GM23338 (cell line): ENCODE measurements around the gene KRTAP4-16. TPM values are rescaled to one million over a fixed set of nuclear protein-coding genes. Genes with fewer than 3 reads are reported as not detected.

Source experiments
- ATAC-seq: fragments of 200-7000 bp; cut with Tn5 transposase; 3 replicates; pipeline ENCODE4 v1.9.1; 2020
- DNase-seq: peaks from one replicate; pipeline ENCODE4 v3.0.0-alpha.2; 2015; ENCODE audit warnings: low spot score
- H2AFZ ChIP-seq: fragments of 200-600 bp; sonication (generic); 2 replicates; pipeline ENCODE4 v1.8.0; 2016; ENCODE audit warnings: antibody characterized with exemption, mild to moderate bottlenecking, moderate library complexity
- H3F3A ChIP-seq: fragments of 200-600 bp; sonication (generic); replicated peaks from 2 replicates; pipeline ENCODE4 v1.8.0; 2017; ENCODE audit warnings: antibody characterized with exemption, mixed run types, low read depth
- H3K27ac ChIP-seq: fragments of 200-600 bp; sonication (generic); 2 replicates; pipeline ENCODE4 v1.6.1; 2016; ENCODE audit warnings: low read depth
- H3K27me3 ChIP-seq: fragments of 200-600 bp; sonication (generic); 2 replicates; pipeline ENCODE4 v1.8.0; 2016; ENCODE audit warnings: mild to moderate bottlenecking, mixed run types, moderate library complexity; ENCODE audit not compliant: insufficient read depth
- H3K36me3 ChIP-seq: fragments of 200-600 bp; sonication (generic); 2 replicates; pipeline ENCODE4 v1.8.0; 2016; ENCODE audit warnings: mild to moderate bottlenecking; ENCODE audit not compliant: insufficient read depth
- H3K4me1 ChIP-seq: fragments of 200-600 bp; sonication (generic); 2 replicates; pipeline ENCODE4 v1.8.0; 2016; ENCODE audit warnings: mild to moderate bottlenecking, moderate library complexity; ENCODE audit not compliant: insufficient read depth
- H3K4me2 ChIP-seq: fragments of 200-600 bp; sonication (generic); 2 replicates; pipeline ENCODE4 v1.7.1; 2017; ENCODE audit warnings: mixed run types
- H3K4me3 ChIP-seq: fragments of 200-600 bp; sonication (generic); 2 replicates; pipeline ENCODE4 v1.6.1; 2016; ENCODE audit warnings: mixed run types
- H3K79me2 ChIP-seq: fragments of 200-600 bp; sonication (generic); replicated peaks from 2 replicates; pipeline ENCODE4 v1.8.0; 2017; ENCODE audit warnings: mild to moderate bottlenecking; ENCODE audit not compliant: insufficient read depth
- H3K9me2 ChIP-seq: fragments of 200-600 bp; sonication (generic); 2 replicates; pipeline ENCODE4 v1.8.0; 2017; ENCODE audit not compliant: insufficient read depth
- H4K20me1 ChIP-seq: fragments of 200-600 bp; sonication (generic); replicated peaks from 2 replicates; pipeline ENCODE4 v1.8.0; 2017; ENCODE audit warnings: mild to moderate bottlenecking; ENCODE audit not compliant: insufficient read depth
- H3K27ac Mint-ChIP-seq: 2 replicates; pipeline ENCODE4 v1.8.0; 2020; ENCODE audit warnings: inconsistent platforms, mild to moderate bottlenecking, moderate library complexity, mixed read lengths
- H3K27me3 Mint-ChIP-seq: 3 replicates; pipeline ENCODE4 v1.8.0; 2022; ENCODE audit warnings: low read depth, mild to moderate bottlenecking, moderate library complexity, mixed read lengths, inconsistent platforms; ENCODE audit not compliant: insufficient read depth, poor library complexity
- H3K36me3 Mint-ChIP-seq: 3 replicates; pipeline ENCODE4 v1.8.0; 2021; ENCODE audit warnings: low read depth, mild to moderate bottlenecking, inconsistent platforms, moderate library complexity, mixed read lengths
- H3K4me1 Mint-ChIP-seq: 3 replicates; pipeline ENCODE4 v1.8.0; 2020; ENCODE audit warnings: mild to moderate bottlenecking, inconsistent platforms, mixed read lengths
- H3K4me3 Mint-ChIP-seq: 3 replicates; pipeline ENCODE4 v1.8.0; 2021; ENCODE audit warnings: moderate library complexity, mild to moderate bottlenecking, inconsistent platforms, mixed read lengths
- H3K9me3 Mint-ChIP-seq: 3 replicates; pipeline ENCODE4 v1.8.0; 2020; ENCODE audit warnings: moderate library complexity, mild to moderate bottlenecking, inconsistent platforms, mixed read lengths
- EZH2 ChIP-seq: fragments of 200-600 bp; sonication (generic); IDR thresholded peaks from one replicate; pipeline ENCODE4 v1.8.0; 2017; ENCODE audit warnings: antibody characterized with exemption, mild to moderate bottlenecking, low read depth; ENCODE audit not compliant: unreplicated experiment
- EZH2phosphoT487 ChIP-seq: fragments of 200-600 bp; sonication (generic); IDR thresholded peaks from one replicate; pipeline ENCODE4 v1.8.1; 2018; ENCODE audit warnings: antibody characterized with exemption; ENCODE audit not compliant: unreplicated experiment
- JUNB ChIP-seq: IDR thresholded peaks from one replicate; pipeline ENCODE4 v1.6.1; 2016; ENCODE audit warnings: antibody characterized with exemption; ENCODE audit not compliant: unreplicated experiment
- NANOG ChIP-seq: IDR thresholded peaks from 2 replicates; pipeline ENCODE4 v1.6.1; 2016; ENCODE audit warnings: antibody characterized with exemption, borderline replicate concordance
- POLR2AphosphoS5 ChIP-seq: IDR thresholded peaks from 2 replicates; pipeline ENCODE4 v1.6.1; 2016; ENCODE audit warnings: antibody characterized with exemption, low read depth
- ZNF114 ChIP-seq: fragments of 250-450 bp; sonication (Bioruptor Pico); IDR thresholded peaks from 2 replicates; pipeline ENCODE4 v1.5.0; 2020; ENCODE audit warnings: mild to moderate bottlenecking, moderate library complexity
- ZNF462 ChIP-seq: fragments of 250-450 bp; sonication (Bioruptor Pico); IDR thresholded peaks from 2 replicates; pipeline ENCODE4 v1.5.0; 2020; ENCODE audit warnings: mild to moderate bottlenecking, moderate library complexity
- long read RNA-seq: library from polyadenylated mRNA; unstranded; transcript quantifications from one replicate; pipeline ENCODE4 v2.0.0, GENCODE V29; 2020; ENCODE audit not compliant: unreplicated experiment
- polyA plus RNA-seq: library from polyadenylated mRNA; unstranded; fragments of >200 nt; fragmentation: Nextera tagmentation; extraction: Ambion mirVana; gene quantifications from 2 replicates; pipeline ENCODE4 v1.2.1, GENCODE V29; 2016
- total RNA-seq: library from RNA; depleted of rRNA; stranded (reverse); fragments of >200 nt; shearing (Covaris generic); gene quantifications from 2 replicates; pipeline ENCODE4 v1.2.3, GENCODE V29; 2014; rRNA removed
- TF ChIP-seq, protein P1 (sequence below), 2 experiments: fragments of 200-600 bp in 1 of 2; sonication (generic) in 1 of 2; conservative IDR thresholded peaks; 2 replicates each; pipeline versions ENCODE4 v1.5.1 to v1.6.1; 2016 to 2017; ENCODE audit warnings: antibody characterized with exemption in 2 of 2, low read depth in 2 of 2, mild to moderate bottlenecking in 2 of 2, moderate library complexity in 1 of 2
- TF ChIP-seq, protein P2 (sequence below): IDR thresholded peaks from 2 replicates; pipeline ENCODE4 v1.6.1; 2016; ENCODE audit warnings: antibody characterized with exemption

The KRTAP4-16 gene
- not detected in 2 replicates for total RNA-seq
- not detected in 2 replicates for polyA plus RNA-seq
- long read RNA-seq: 0 reads

DNA sequence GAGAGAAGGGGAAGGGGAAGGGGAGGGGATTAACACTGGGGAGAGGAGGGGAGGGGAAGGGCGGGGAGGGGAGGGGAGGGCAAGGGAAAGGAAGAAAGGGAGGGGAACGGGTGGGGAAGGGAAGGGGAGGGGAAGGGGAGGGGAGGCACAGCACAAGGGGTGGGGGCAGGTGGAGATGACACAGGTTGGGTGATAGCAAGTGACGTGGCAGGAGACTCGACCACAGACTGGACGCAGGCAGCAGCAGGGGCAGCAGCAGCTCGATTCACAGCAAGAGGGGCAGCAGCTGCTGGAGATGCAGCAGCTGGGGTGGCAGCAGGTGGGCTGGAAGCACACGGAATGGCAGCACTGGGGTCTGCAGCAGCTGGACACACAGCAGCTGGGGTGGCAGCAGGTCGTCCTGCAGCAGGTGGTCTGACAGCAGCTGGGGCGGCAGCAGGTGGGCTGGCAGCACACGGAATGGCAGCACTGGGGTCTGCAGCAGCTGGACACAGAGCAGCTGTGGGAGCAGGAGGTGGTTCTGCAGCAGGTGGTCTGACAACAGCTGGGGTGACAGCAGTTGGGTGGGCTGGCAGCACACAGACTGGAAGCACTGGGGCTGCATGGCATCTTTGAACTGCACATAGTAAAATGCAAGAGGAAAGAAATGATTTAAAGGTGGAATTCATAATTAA is at the start of gene KRTAP4-16:
Gene KRTAP4-16 (minus strand): TSS at position 624 of the 674 bp plus-strand sequence. CDS start 0 bp downstream, at position 624.
- Histone ChIP-seq H3K4me1 (peaks cover 14% of the 10 kb centered on the region), H4K20me1 (no peaks in the 10 kb centered on the region), H3K27me3 (no peaks in the 10 kb centered on the region), H3F3A (no peaks in the 10 kb centered on the region), H3K27ac (no peak within 1 kb of the TSS), H2AFZ (no peak within 1 kb of the TSS), H3K36me3 (no peaks in the 10 kb centered on the region), H3K4me3 (no peak within 1 kb of the TSS), H3K79me2 (no peaks in the 10 kb centered on the region), H3K9me2 (no peaks in the 10 kb centered on the region), H3K4me2 (no peak within 1 kb of the TSS)
- Mint-ChIP-seq H3K4me3 (no peak within 1 kb of the TSS), H3K36me3 (no peaks in the 10 kb centered on the region), H3K27ac (no peak within 1 kb of the TSS), H3K4me1 (peaks cover 34% of the 10 kb centered on the region), H3K27me3 (peaks cover 4% of the 10 kb centered on the region), H3K9me3 (no peaks in the 10 kb centered on the region; the same call in 1 of the 3 replicates)
- peak; percentile 3 for DNase-seq
- no peak for TF ChIP-seq JUNB
- TF ChIP-seq NANOG: no peak
- no peak for TF ChIP-seq POLR2AphosphoS5
- TF ChIP-seq, protein P1, sequence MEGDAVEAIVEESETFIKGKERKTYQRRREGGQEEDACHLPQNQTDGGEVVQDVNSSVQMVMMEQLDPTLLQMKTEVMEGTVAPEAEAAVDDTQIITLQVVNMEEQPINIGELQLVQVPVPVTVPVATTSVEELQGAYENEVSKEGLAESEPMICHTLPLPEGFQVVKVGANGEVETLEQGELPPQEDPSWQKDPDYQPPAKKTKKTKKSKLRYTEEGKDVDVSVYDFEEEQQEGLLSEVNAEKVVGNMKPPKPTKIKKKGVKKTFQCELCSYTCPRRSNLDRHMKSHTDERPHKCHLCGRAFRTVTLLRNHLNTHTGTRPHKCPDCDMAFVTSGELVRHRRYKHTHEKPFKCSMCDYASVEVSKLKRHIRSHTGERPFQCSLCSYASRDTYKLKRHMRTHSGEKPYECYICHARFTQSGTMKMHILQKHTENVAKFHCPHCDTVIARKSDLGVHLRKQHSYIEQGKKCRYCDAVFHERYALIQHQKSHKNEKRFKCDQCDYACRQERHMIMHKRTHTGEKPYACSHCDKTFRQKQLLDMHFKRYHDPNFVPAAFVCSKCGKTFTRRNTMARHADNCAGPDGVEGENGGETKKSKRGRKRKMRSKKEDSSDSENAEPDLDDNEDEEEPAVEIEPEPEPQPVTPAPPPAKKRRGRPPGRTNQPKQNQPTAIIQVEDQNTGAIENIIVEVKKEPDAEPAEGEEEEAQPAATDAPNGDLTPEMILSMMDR (conservative IDR thresholded peaks at IDR 0.05; ENCODE audit: low read depth in 2 of 2): no peak
- no peak for TF ChIP-seq EZH2
- TF ChIP-seq, protein P2, sequence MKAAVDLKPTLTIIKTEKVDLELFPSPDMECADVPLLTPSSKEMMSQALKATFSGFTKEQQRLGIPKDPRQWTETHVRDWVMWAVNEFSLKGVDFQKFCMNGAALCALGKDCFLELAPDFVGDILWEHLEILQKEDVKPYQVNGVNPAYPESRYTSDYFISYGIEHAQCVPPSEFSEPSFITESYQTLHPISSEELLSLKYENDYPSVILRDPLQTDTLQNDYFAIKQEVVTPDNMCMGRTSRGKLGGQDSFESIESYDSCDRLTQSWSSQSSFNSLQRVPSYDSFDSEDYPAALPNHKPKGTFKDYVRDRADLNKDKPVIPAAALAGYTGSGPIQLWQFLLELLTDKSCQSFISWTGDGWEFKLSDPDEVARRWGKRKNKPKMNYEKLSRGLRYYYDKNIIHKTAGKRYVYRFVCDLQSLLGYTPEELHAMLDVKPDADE: no peak
- ATAC-seq: no peak

- Histone ChIP-seq H3K4me1 (0 out of 2 replicates have a peak, but pooled peaks cover 3% of the 10 kb centered on the region), H4K20me1 (no peaks in the 10 kb centered on the region), H3K27me3 (no peaks in the 10 kb centered on the region), H3K4me3 (no peak overlapping the region), H3K27ac (no peak overlapping the region), H2AFZ (no peak overlapping the region), H3K9me2 (no peaks in the 10 kb centered on the region), H3F3A (no peaks in the 10 kb centered on the region), H3K36me3 (no peaks in the 10 kb centered on the region), H3K79me2 (no peaks in the 10 kb centered on the region), H3K4me2 (no peak overlapping the region)
- no peaks in the 10 kb centered on the region for H3K36me3 Mint-ChIP-seq
- H3K27ac Mint-ChIP-seq: no peak overlapping the region
- ATAC-seq: no peak
- H3K4me3 Mint-ChIP-seq: no peak overlapping the region
- H3K27me3 Mint-ChIP-seq: peaks cover 5% of the 10 kb centered on the region
- H3K9me3 Mint-ChIP-seq: no peaks in the 10 kb centered on the region
- DNase-seq: no peak
- peaks cover 3% of the 10 kb centered on the region; the same call in 2 of the 3 replicates for H3K4me1 Mint-ChIP-seq
- TF ChIP-seq ZNF462 (no peak), EZH2phosphoT487 (no peak), ZNF114 (CRISPR knock-in tag) (no peak), JUNB (no peak), EZH2 (no peak), POLR2AphosphoS5 (no peak)
- TF ChIP-seq, protein P1 (conservative IDR thresholded peaks at IDR 0.05; ENCODE audit: low read depth in 2 of 2): no peak
These were observed 49.5 kb upstream of the KRTAP4-16 start for GRCh38 chr17:41151525-41151924.
